Lung (tissue), 12 donors: Measurements from ENCODE around the gene CCDC184. TPM values are rescaled to one million over a fixed set of nuclear protein-coding genes. Genes with fewer than 3 reads are reported as not detected.
"Not testable (repeated sequence)": the region's sequence is repeated elsewhere in the genome, so short reads cannot be mapped to it uniquely, and the experiment has no call there.

Source experiments
- ATAC-seq: fragments of 200-7000 bp; cut with Tn5 transposase; one replicate; pipeline ENCODE4 v1.9.1; 2020; ENCODE audit warnings: moderate number of reproducible peaks; ENCODE audit not compliant: insufficient read depth, low FRiP score
- DNase-seq, 3 donors: peaks; one replicate each; pipeline ENCODE4 v3.0.0-alpha.2; 2013 to 2017
- H3K27ac ChIP-seq, 2 donors: one replicate each; pipeline ENCODE4 v1.5.1; 2013; ENCODE audit warnings: mild to moderate bottlenecking in 2 of 2, moderate library complexity in 2 of 2, control low read depth in 1 of 2, inconsistent platforms in 1 of 2, low read depth in 1 of 2, low read length in 1 of 2
- H3K27me3 ChIP-seq, 3 donors: one replicate each; pipeline ENCODE4 v1.5.1; 2013; ENCODE audit warnings: low read length in 2 of 3; ENCODE audit not compliant: control insufficient read depth in 3 of 3, insufficient read depth in 3 of 3
- H3K36me3 ChIP-seq, 4 donors: one replicate each; pipeline ENCODE4 v1.5.1; 2013; ENCODE audit warnings: low read length in 4 of 4, mild to moderate bottlenecking in 1 of 4, moderate library complexity in 1 of 4; ENCODE audit not compliant: control insufficient read depth in 4 of 4, insufficient read depth in 4 of 4
- H3K4me1 ChIP-seq, 5 donors: one replicate each; pipeline ENCODE4 v1.5.1; 2013; ENCODE audit warnings: low read length in 5 of 5, mild to moderate bottlenecking in 2 of 5, moderate library complexity in 1 of 5; ENCODE audit not compliant: control insufficient read depth in 5 of 5, insufficient read depth in 5 of 5
- H3K4me3 ChIP-seq: one replicate; pipeline ENCODE4 v1.5.1; 2013; ENCODE audit warnings: mild to moderate bottlenecking, control low read depth, moderate library complexity
- H3K9ac ChIP-seq, 2 donors: one replicate each; pipeline ENCODE4 v1.5.1; 2013; ENCODE audit warnings: low read length in 2 of 2, control low read depth in 1 of 2; ENCODE audit not compliant: insufficient read depth in 1 of 2
- H3K9me3 ChIP-seq, 4 donors: one replicate each; pipeline ENCODE4 v1.5.1; 2013; ENCODE audit warnings: low read length in 3 of 4, mild to moderate bottlenecking in 1 of 4, moderate library complexity in 1 of 4; ENCODE audit not compliant: control insufficient read depth in 4 of 4, insufficient read depth in 3 of 4
- CTCF ChIP-seq: IDR thresholded peaks from 2 replicates; pipeline ENCODE4 v1.5.1; 2012; ENCODE audit warnings: mild to moderate bottlenecking; ENCODE audit errors: control extremely low read depth, extremely low read depth
- whole genome bisulfite sequencing, 2 donors: extraction: QIAGEN DNeasy Blood & Tissue Kit; methylation state at CpG; one replicate each; pipeline ENCODE4 v1.1.7; 2013; 5-methylcytosine and 5-hydroxymethylcytosine counted together
- polyA plus RNA-seq, 2 donors: library from polyadenylated mRNA; stranded (reverse); fragments of 200-250 nt; gene quantifications; one replicate each; pipeline ENCODE4 v1.2.1, GENCODE V29; 2013
- total RNA-seq, 2 donors: library from RNA; depleted of rRNA in 1 of 2; stranded (reverse); fragments of >200 nt in 1 of 2; gene quantifications; one replicate each; pipeline ENCODE4 v1.2.1, GENCODE V29; 2014 to 2021
- donor health status: control.
- donor health status: control.
- donor health status: Bipolar disorder and iron deficiency.
- donor health status: healthy.
- donor health status: DM: yes; HTN: yes; CAD: no.

Gene CCDC184
- total and polyA plus RNA-seq, 4 donors, result 0.51 to 3.0 (median 1.0) TPM

- Histone ChIP-seq H3K27me3 (no peaks in the 10 kb centered on the region), H3K9me3 (peaks cover 0 to 11% (median 4%) of the 10 kb centered on the region in 4 donors), H3K4me1 (peaks cover 0 to 18% (median 0%) of the 10 kb centered on the region in 5 donors), H3K36me3 (peaks cover 0 to 5% (median 2%) of the 10 kb centered on the region in 4 donors), H3K9ac (no peak within 1 kb of the TSS), H3K27ac (no peak within 1 kb of the TSS), H3K4me3 (no peak within 1 kb of the TSS)
- ATAC-seq (no peak), DNase-seq (no peak)
- no peak for TF ChIP-seq CTCF
- WGBS, 2 donors, result 89 to 92% methylated on average over 4 of the region's 4 CpGs
These were observed 19.7 kb downstream of the CCDC184 start, which contains the start of gene OR10AD1 for GRCh38 chr12:48203192-48203591. OR10AD1 (minus strand) TSS chr12:48203292; CDS start chr12:48203292, 0 bp downstream.

GRCh38 chr12:48209495-48209894 lies 26.1 kb downstream of the CCDC184 start:
- not testable (repeated sequence) for H3K36me3 ChIP-seq, H3K4me1 ChIP-seq, H3K9ac ChIP-seq, H3K27me3 ChIP-seq, H3K4me3 ChIP-seq, DNase-seq, H3K27ac ChIP-seq, ATAC-seq
- whole genome bisulfite sequencing, 2 donors, result 97 to 100% methylated on average over 1 of the region's 2 CpGs
- H3K9me3 ChIP-seq, result peaks cover 0 to 11% (median under 1%) of the 10 kb centered on the region in 4 donors

GRCh38 chr12:48216785-48217184 lies 33.3 kb downstream of the CCDC184 start:
- DNase-seq (peak in 1 of 3 donors; percentile 22), ATAC-seq (no peak)
- Histone ChIP-seq H3K4me1 (no peaks in the 10 kb centered on the region), H3K4me3 (no peak overlapping the region), H3K27me3 (no peaks in the 10 kb centered on the region), H3K36me3 (no peaks in the 10 kb centered on the region), H3K27ac (no peak overlapping the region), H3K9ac (no peak overlapping the region), H3K9me3 (no peaks in the 10 kb centered on the region)
- no peak for TF ChIP-seq CTCF

DNA sequence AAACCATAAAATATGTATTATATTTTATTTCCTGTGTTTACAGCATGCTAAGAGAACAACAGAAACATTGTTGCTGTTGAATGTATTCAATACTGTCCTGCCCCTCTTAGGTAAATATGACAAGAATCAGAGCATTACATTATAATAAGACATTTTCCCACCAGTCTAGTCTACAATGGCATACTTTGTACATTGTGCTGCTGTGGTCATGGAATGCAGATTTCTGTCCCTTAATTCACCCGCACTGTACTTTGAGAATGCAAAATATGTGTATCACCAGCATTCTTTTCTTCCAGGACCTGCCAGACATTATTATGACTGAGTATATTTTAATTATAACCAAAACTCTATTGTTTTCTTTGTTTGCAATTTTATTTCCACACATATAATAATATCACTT lies 36.2 kb downstream of the CCDC184 start:
- Histone ChIP-seq H3K4me3 (no peak overlapping the region), H3K27me3 (no peaks in the 10 kb centered on the region)
- WGBS, 2 donors, result 94 to 95% methylated on average over 1 of the region's 1 CpG

More for the DNA sequence above, 36.2 kb downstream of the CCDC184 start:
- Histone ChIP-seq H3K27ac (no peak overlapping the region), H3K4me1 (no peaks in the 10 kb centered on the region), H3K9me3 (no peaks in the 10 kb centered on the region), H3K9ac (no peak overlapping the region), H3K36me3 (no peaks in the 10 kb centered on the region)
- DNase-seq (no peak), ATAC-seq (no peak)
- TF ChIP-seq CTCF, result no peak
